ENCODE data around the gene CDKAL1. TPM values are rescaled to one million over a fixed set of nuclear protein-coding genes. Genes with fewer than 3 reads are reported as not detected.
A peak's percentile ranks its signal among the peaks of the same experiment; 100 is the strongest.

The CDKAL1 gene
- total and polyA plus RNA-seq, 2 donors (not counting 3 experiments of a cell fraction or from before 2014, with no cell fraction given) = 6.1 to 20.5 TPM

DNA sequence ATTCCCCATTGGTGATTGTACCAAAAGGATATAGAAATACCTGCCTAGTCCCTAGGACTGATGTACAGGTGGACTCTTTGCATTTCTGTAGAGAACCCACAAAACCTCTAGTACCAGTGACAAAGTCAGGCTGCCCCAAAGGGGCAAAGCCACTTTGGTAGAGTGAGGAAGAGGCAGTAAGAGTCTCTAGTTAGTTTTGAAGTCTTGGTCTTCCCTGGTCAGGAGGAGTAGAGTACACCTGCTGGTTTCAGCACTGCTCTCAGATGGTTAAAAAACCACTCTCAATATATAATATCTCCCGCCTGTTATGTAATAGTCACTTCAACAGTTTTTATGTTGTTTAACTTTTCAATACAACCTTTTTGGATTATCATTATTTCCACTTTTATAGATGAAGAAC, 344.9 kb downstream of the CDKAL1 start:
- intact Hi-C loops (cut with micrococcal nuclease) = loop anchor here (5.0 to 10.0 kb wide), 5 partner anchors 866 to 1948 kb away; no protein-coding TSS in a partner anchor
- Histone ChIP-seq H3K9me3 (replicated peaks; ENCODE audit: control insufficient read depth, insufficient read depth, low read length) (no peaks in the 10 kb centered on the region), H3K27ac (ENCODE audit: insufficient read depth, low read depth, low read length) (peak overlapping the region; percentile 41), H3K9me1 (replicated peaks; ENCODE audit: control insufficient read depth, extremely low read depth, insufficient read depth, low read length) (no peaks in the 10 kb centered on the region), H3K4me1 (ENCODE audit: control insufficient read depth, extremely low read depth, insufficient read depth, low read length) (peaks cover 38% of the 10 kb centered on the region), H3K79me2 (ENCODE audit: control insufficient read depth, insufficient read depth, low read length) (no peaks in the 10 kb centered on the region), H3K9ac (replicated peaks; ENCODE audit: extremely low read depth, insufficient read depth, low read length) (no peak overlapping the region), H4K20me1 (replicated peaks; ENCODE audit: control insufficient read depth, extremely low read depth, insufficient read depth, low read length) (no peaks in the 10 kb centered on the region), H2AFZ (ENCODE audit: low read depth, low read length) (no peak overlapping the region), H3K4me3 (replicated peaks in 1 of 3; ENCODE audit: insufficient read depth in 1 of 3, low read depth in 1 of 3, low read length in 3 of 3) (no peak overlapping the region), H3K4me2 (ENCODE audit: insufficient read depth, low read length) (peak overlapping the region; percentile 35), H3K36me3 (ENCODE audit: control insufficient read depth in 2 of 2, extremely low read depth in 1 of 2, insufficient read depth in 2 of 2, low read length in 2 of 2) (no peaks in the 10 kb centered on the region), H3K27me3 (ENCODE audit: control insufficient read depth in 2 of 2, insufficient read depth in 2 of 2, low read length in 2 of 2) (no peaks in the 10 kb centered on the region)
- POLR2A ChIA-PET = no interaction called here
- CTCF ChIA-PET = interaction anchor here (1.0 to 2.2 kb wide), 3 partner anchors 230 to 710 kb away, joined by 3 to 8 read pairs (median 6); no protein-coding TSS in a partner anchor
- FAIRE-seq = no peak
- dilution Hi-C loops (cut with MboI; ENCODE audit: extremely low pct_ligation_motif_present, low sequenced_read_pairs) = no loop called here
- TF ChIP-seq GATA2 (IDR thresholded peaks at IDR 0.05; ENCODE audit: insufficient read depth, insufficient read length, low read depth, low read length) (no peak), FOS (IDR thresholded peaks at IDR 0.05; ENCODE audit: borderline replicate concordance, insufficient read depth, low read length) (no peak), POLR2A (IDR thresholded peaks at IDR 0.05; ENCODE audit: low read depth, low read length) (no peak), EZH2 (IDR thresholded peaks at IDR 0.05; ENCODE audit: borderline replicate concordance, low read depth, low read length, severe bottlenecking) (no peak), POLR2AphosphoS5 (IDR thresholded peaks at IDR 0.05; ENCODE audit: insufficient read depth, low read depth, low read length) (no peak), JUN (IDR thresholded peaks at IDR 0.05; ENCODE audit: borderline replicate concordance, insufficient read depth, insufficient read length, low read depth) (no peak), MYC (IDR thresholded peaks at IDR 0.05; ENCODE audit: low read depth, low read length) (no peak)
- TF ChIP-seq, protein P1, sequence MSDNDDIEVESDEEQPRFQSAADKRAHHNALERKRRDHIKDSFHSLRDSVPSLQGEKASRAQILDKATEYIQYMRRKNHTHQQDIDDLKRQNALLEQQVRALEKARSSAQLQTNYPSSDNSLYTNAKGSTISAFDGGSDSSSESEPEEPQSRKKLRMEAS (IDR thresholded peaks at IDR 0.05; ENCODE audit: insufficient read depth, insufficient read length) = no peak
- TF ChIP-seq, protein P2, sequence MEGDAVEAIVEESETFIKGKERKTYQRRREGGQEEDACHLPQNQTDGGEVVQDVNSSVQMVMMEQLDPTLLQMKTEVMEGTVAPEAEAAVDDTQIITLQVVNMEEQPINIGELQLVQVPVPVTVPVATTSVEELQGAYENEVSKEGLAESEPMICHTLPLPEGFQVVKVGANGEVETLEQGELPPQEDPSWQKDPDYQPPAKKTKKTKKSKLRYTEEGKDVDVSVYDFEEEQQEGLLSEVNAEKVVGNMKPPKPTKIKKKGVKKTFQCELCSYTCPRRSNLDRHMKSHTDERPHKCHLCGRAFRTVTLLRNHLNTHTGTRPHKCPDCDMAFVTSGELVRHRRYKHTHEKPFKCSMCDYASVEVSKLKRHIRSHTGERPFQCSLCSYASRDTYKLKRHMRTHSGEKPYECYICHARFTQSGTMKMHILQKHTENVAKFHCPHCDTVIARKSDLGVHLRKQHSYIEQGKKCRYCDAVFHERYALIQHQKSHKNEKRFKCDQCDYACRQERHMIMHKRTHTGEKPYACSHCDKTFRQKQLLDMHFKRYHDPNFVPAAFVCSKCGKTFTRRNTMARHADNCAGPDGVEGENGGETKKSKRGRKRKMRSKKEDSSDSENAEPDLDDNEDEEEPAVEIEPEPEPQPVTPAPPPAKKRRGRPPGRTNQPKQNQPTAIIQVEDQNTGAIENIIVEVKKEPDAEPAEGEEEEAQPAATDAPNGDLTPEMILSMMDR (IDR thresholded peaks at IDR 0.05; ENCODE audit: extremely low read depth in 1 of 2, insufficient read depth in 1 of 2, low read depth in 1 of 2, low read length in 2 of 2) = no peak
- DNase-seq (ENCODE audit: low read depth, low spot score) = no peak
- no TSS peak for BruUV-seq (replicated peaks)
